Astrocyte of the cerebellum (primary cell): ENCODE data around the gene MAPK11.

Source experiments
- DNase-seq: peaks from one replicate; pipeline ENCODE4 v3.0.0-alpha.2; 2011; ENCODE audit warnings: low read depth
- H3K4me3 ChIP-seq: 2 replicates; pipeline ENCODE4 v1.5.1; 2011; ENCODE audit warnings: mild to moderate bottlenecking, low read depth, low read length, moderate library complexity
- in situ Hi-C: cut with HindIII; loops from 2 replicates; pipeline ENCODE4 v1.10.0; 2017; ENCODE audit warnings: low sequenced_read_pairs
- TF ChIP-seq, protein P1 (sequence below): IDR thresholded peaks from 2 replicates; pipeline ENCODE4 v1.5.1; 2012; ENCODE audit warnings: low read length, low read depth, moderate library complexity, mild to moderate bottlenecking; ENCODE audit errors: missing control alignments

The MAPK11 gene

GRCh38 chr22:50268655-50269113, 1.5 kb downstream of the MAPK11 start:
- TF ChIP-seq, protein P1, sequence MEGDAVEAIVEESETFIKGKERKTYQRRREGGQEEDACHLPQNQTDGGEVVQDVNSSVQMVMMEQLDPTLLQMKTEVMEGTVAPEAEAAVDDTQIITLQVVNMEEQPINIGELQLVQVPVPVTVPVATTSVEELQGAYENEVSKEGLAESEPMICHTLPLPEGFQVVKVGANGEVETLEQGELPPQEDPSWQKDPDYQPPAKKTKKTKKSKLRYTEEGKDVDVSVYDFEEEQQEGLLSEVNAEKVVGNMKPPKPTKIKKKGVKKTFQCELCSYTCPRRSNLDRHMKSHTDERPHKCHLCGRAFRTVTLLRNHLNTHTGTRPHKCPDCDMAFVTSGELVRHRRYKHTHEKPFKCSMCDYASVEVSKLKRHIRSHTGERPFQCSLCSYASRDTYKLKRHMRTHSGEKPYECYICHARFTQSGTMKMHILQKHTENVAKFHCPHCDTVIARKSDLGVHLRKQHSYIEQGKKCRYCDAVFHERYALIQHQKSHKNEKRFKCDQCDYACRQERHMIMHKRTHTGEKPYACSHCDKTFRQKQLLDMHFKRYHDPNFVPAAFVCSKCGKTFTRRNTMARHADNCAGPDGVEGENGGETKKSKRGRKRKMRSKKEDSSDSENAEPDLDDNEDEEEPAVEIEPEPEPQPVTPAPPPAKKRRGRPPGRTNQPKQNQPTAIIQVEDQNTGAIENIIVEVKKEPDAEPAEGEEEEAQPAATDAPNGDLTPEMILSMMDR: no peak
- H3K4me3 ChIP-seq: no peak overlapping the region
- in situ Hi-C loops: no loop called here
- DNase-seq: no peak

GRCh38 chr22:50267591-50268390, 2.4 kb downstream of the MAPK11 start:
- in situ Hi-C loops: no loop called here
- TF ChIP-seq, protein P1: peak; percentile 24
- DNase-seq: no peak
- peak overlapping the region; percentile 19 for H3K4me3 ChIP-seq

- in situ Hi-C loops: no loop called here
- TF ChIP-seq, protein P1: no peak
- DNase-seq: no peak
- H3K4me3 ChIP-seq: peak overlapping the region; percentile 19
These were observed 3.2 kb downstream of the MAPK11 start for GRCh38 chr22:50266994-50267393.

DNA sequence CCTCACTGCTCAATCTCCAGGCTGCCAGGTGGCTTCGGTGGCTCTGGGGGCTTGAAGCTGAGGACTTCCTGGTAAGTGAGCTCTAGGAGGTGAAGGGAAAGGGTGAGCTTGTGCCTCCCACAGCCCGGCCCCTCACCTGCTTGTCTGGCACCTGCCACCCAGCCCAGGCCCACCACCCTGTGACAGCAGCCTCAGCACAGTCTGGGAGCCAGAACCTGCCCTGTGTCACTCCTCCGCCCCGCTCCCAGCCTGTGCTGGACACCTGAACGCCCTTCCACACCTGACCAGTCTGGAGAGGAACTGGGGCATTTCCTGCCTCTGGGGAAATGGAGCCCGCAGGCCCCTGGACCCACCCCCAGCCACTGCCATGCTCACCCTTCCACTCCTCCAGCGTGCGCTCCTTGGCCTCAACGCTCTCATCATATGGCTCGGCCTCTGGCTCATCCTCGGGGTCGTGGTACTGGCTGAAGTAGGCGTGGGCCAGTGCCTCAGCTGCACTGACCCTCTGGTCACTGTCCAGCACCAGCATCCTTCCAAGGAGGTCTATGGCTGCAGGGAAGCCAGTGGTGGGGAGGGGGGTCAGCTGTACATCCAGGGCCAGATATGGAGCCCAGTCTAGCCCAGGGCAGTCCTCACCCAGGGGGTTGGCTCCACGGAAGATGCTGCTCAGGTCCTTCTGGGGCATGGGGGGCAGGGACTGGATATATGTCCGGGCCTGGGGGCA, 5.1 kb downstream of the MAPK11 start:
- no peak for DNase-seq
- in situ Hi-C loops: no loop called here
- TF ChIP-seq, protein P1: no peak
- no peak overlapping the region for H3K4me3 ChIP-seq

DNA sequence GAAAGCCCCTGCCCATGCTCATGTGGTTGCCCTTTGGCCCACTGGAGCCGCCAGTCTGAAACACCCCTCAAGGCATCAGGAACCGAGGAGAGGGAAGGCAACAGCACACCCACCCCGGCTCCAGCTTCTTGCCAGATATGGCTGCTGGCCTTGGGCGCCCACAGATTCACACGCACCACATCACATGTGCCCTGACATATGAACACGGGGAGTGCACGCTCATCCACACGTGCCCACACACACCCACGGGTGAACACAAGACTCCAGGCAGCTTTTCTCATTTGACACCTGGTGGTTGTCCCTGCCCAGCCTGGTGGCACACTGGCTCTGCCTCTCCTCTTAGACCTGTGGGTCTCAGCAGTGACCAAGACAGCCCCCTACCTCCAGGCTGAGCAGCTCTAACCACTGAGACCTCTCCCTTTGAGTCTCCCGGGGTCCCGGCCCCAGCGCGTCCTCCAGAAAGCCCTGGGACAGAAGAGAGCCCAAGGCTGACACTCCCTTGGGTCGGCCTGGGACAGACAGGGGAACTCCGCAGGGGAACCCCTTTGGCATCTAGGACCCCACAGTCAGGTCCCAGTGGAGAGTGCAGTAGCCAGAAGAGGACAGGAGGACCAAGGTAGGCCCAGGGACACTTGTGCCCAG, 6.0 kb downstream of the MAPK11 start:
- H3K4me3 ChIP-seq: no peak overlapping the region
- in situ Hi-C loops: no loop called here

More for the DNA sequence above, 6.0 kb downstream of the MAPK11 start:
- no peak for DNase-seq
- TF ChIP-seq, protein P1: no peak
